H1 (cell line): ENCODE results near the gene CPNE5. TPM values are rescaled to one million over a fixed set of nuclear protein-coding genes. Genes with fewer than 3 reads are reported as not detected.

ENCODE experiments used
- CTCF ChIA-PET: fragments of 300-600 bp; sonication (Branson Sonifier 250); formaldehyde crosslinking; loops from one replicate; lab custom pipeline; 2021; ENCODE audit not compliant: partially characterized antibody; lab: Charles Lee
- POLR2A ChIA-PET: fragments of 300-600 bp; sonication (Branson Sonifier 250); formaldehyde crosslinking; loops from one replicate; lab custom pipeline; 2021; ENCODE audit warnings: inconsistent platforms; ENCODE audit not compliant: partially characterized antibody; lab: Charles Lee
- DNase-seq, 2 experiments: peaks; one replicate each; pipeline versions ENCODE4 v3.0.0 to v3.0.0-alpha.2; 2010 to 2022; ENCODE audit warnings: low spot score in 2 of 2, low read depth in 1 of 2, mixed read lengths in 1 of 2
- FAIRE-seq: peaks from 2 replicates; lab custom pipeline; 2011; peaks lifted over from hg19 to GRCh38; lab: Jason Lieb, UNC
- H2AFZ ChIP-seq: 2 replicates; pipeline ENCODE4 v1.8.1; 2012; ENCODE audit warnings: low read length, inconsistent platforms
- H2AK5ac ChIP-seq: 2 replicates; pipeline ENCODE4 v1.6.1; 2013; ENCODE audit warnings: low read depth, low read length
- H2BK120ac ChIP-seq: replicated peaks from 2 replicates; pipeline ENCODE3; 2013; ENCODE audit warnings: low read depth, low read length, inconsistent platforms
- H2BK12ac ChIP-seq: 2 replicates; pipeline ENCODE4 v1.6.1; 2013; ENCODE audit warnings: low read depth, low read length
- H2BK15ac ChIP-seq: 2 replicates; pipeline ENCODE4 v1.6.1; 2013; ENCODE audit warnings: low read length
- H2BK20ac ChIP-seq: 2 replicates; pipeline ENCODE4 v1.6.1; 2013; ENCODE audit warnings: low read length
- H2BK5ac ChIP-seq: 2 replicates; pipeline ENCODE4 v1.6.1; 2013; ENCODE audit warnings: low read depth, low read length
- H3K14ac ChIP-seq: 2 replicates; pipeline ENCODE4 v1.6.1; 2013; ENCODE audit warnings: inconsistent platforms; ENCODE audit not compliant: insufficient read length
- H3K18ac ChIP-seq: 2 replicates; pipeline ENCODE4 v1.6.1; 2013; ENCODE audit warnings: low read length; ENCODE audit errors: extremely low read depth
- H3K23ac ChIP-seq: 2 replicates; pipeline ENCODE4 v1.6.1; 2013; ENCODE audit warnings: inconsistent platforms; ENCODE audit not compliant: insufficient read length
- H3K23me2 ChIP-seq: 2 replicates; pipeline ENCODE4 v1.6.1; 2013; ENCODE audit warnings: low read depth, low read length
- H3K27ac ChIP-seq: 2 replicates; pipeline ENCODE4 v1.6.1; 2011; ENCODE audit warnings: low read depth, low read length, inconsistent platforms
- H3K27me3 ChIP-seq, 4 experiments: replicated peaks in 1 of 4; 1 replicate in 1 of 4; 2 replicates in 3 of 4; pipeline versions ENCODE4 v1.6.1 to v1.8.1; 2011 to 2013; ENCODE audit warnings: low read length in 3 of 4, mild to moderate bottlenecking in 3 of 4, inconsistent platforms in 2 of 4, mixed read lengths in 2 of 4, moderate library complexity in 1 of 4; ENCODE audit not compliant: control insufficient read depth in 3 of 4, insufficient read depth in 3 of 4; ENCODE audit errors: extremely low read depth in 1 of 4
- H3K36me3 ChIP-seq, 4 experiments: 2 replicates each; pipeline versions ENCODE4 v1.6.1 to v1.8.1; 2011 to 2013; ENCODE audit warnings: mild to moderate bottlenecking in 4 of 4, low read length in 3 of 4, moderate library complexity in 2 of 4, control low read depth in 1 of 4, inconsistent platforms in 1 of 4; ENCODE audit not compliant: insufficient read depth in 4 of 4, control insufficient read depth in 2 of 4
- H3K4ac ChIP-seq: replicated peaks from 2 replicates; pipeline ENCODE3; 2013; ENCODE audit warnings: low read length, low read depth, mixed read lengths, inconsistent platforms; ENCODE audit not compliant: insufficient read length
- H3K4me1 ChIP-seq, 4 experiments: replicated peaks in 1 of 4; 1 replicate in 1 of 4; 2 replicates in 3 of 4; pipeline versions ENCODE4 v1.6.1 to v1.8.1; 2011 to 2013; ENCODE audit warnings: low read length in 3 of 4, inconsistent platforms in 2 of 4, mixed read lengths in 1 of 4; ENCODE audit not compliant: insufficient read depth in 4 of 4, control insufficient read depth in 3 of 4
- H3K4me2 ChIP-seq, 2 experiments: 2 replicates each; pipeline versions ENCODE4 v1.6.1 to v1.8.1; 2011 to 2013; ENCODE audit warnings: low read depth in 2 of 2, low read length in 2 of 2, control low read depth in 1 of 2, inconsistent platforms in 1 of 2, mild to moderate bottlenecking in 1 of 2; ENCODE audit not compliant: insufficient read depth in 1 of 2
- H3K4me3 ChIP-seq, 4 experiments: fragments of 200-600, 300-600 bp in 1 of 4; sonication (generic), shearing (Covaris generic), sonication (Bioruptor Twin) in 1 of 4; 2 replicates each; pipeline versions ENCODE4 v1.5.1 to v1.8.1; 2011 to 2016; ENCODE audit warnings: low read length in 4 of 4, low read depth in 3 of 4, control low read depth in 2 of 4, inconsistent platforms in 2 of 4, mild to moderate bottlenecking in 2 of 4, mixed read lengths in 1 of 4, moderate library complexity in 1 of 4; ENCODE audit not compliant: insufficient read depth in 2 of 4; ENCODE audit errors: extremely low read depth in 1 of 4
- H3K56ac ChIP-seq: replicated peaks from 2 replicates; pipeline ENCODE3; 2013; ENCODE audit warnings: low read depth, mild to moderate bottlenecking, mixed read lengths, low read length, inconsistent platforms; ENCODE audit not compliant: insufficient read length
- H3K79me1 ChIP-seq: 2 replicates; pipeline ENCODE4 v1.6.1; 2013; ENCODE audit warnings: low read depth, low read length, control low read depth
- H3K79me2 ChIP-seq, 2 experiments: 2 replicates each; pipeline versions ENCODE4 v1.6.1 to v1.8.1; 2012 to 2013; ENCODE audit warnings: low read length in 2 of 2, mild to moderate bottlenecking in 2 of 2, inconsistent platforms in 1 of 2; ENCODE audit not compliant: insufficient read depth in 2 of 2, control insufficient read depth in 1 of 2
- H3K9ac ChIP-seq, 4 experiments: replicated peaks in 1 of 4; 1 replicate in 1 of 4; 2 replicates in 3 of 4; pipeline versions ENCODE4 v1.6.1 to v1.8.1; 2011 to 2013; ENCODE audit warnings: low read depth in 3 of 4, low read length in 3 of 4, control low read depth in 2 of 4, mild to moderate bottlenecking in 2 of 4, moderate library complexity in 2 of 4, inconsistent platforms in 1 of 4; ENCODE audit errors: extremely low read depth in 1 of 4
- H3K9me3 ChIP-seq, 2 experiments: 2 replicates each; pipeline versions ENCODE4 v1.6.1 to v1.8.1; 2012 to 2013; ENCODE audit warnings: mild to moderate bottlenecking in 2 of 2, moderate library complexity in 2 of 2, control low read depth in 1 of 2, inconsistent platforms in 1 of 2, low read depth in 1 of 2, low read length in 1 of 2, mixed read lengths in 1 of 2; ENCODE audit not compliant: insufficient read depth in 2 of 2
- H4K20me1 ChIP-seq, 2 experiments: replicated peaks in 1 of 2; 2 replicates each; pipeline versions ENCODE3 to v1.8.1; 2011 to 2013; ENCODE audit warnings: inconsistent platforms in 2 of 2, low read length in 2 of 2, mild to moderate bottlenecking in 1 of 2; ENCODE audit not compliant: insufficient read depth in 2 of 2, control insufficient read depth in 1 of 2
- H4K5ac ChIP-seq: 2 replicates; pipeline ENCODE4 v1.6.1; 2013; ENCODE audit warnings: low read length, low read depth, mixed read lengths, inconsistent platforms; ENCODE audit not compliant: insufficient read length
- H4K8ac ChIP-seq: 2 replicates; pipeline ENCODE4 v1.8.0; 2013; ENCODE audit warnings: mild to moderate bottlenecking, moderate library complexity, low read length, inconsistent platforms; ENCODE audit not compliant: insufficient read depth; ENCODE audit errors: extremely low read depth
- H4K91ac ChIP-seq: replicated peaks from 2 replicates; pipeline ENCODE3; 2013; ENCODE audit warnings: low read length, mixed read lengths, inconsistent platforms; ENCODE audit not compliant: insufficient read length
- ATF2 ChIP-seq: IDR thresholded peaks from 2 replicates; pipeline ENCODE4 v1.6.1; 2012; ENCODE audit warnings: low read length, inconsistent platforms
- CBX8 ChIP-seq: fragments of 300-800, 300-1000 bp; sonication (generic); IDR thresholded peaks from 2 replicates; pipeline ENCODE4 v1.7.1; 2016; ENCODE audit warnings: low read depth, low read length, borderline replicate concordance
- FOSL1 ChIP-seq: IDR thresholded peaks from 2 replicates; pipeline ENCODE4 v1.6.1; 2011; ENCODE audit warnings: mild to moderate bottlenecking, low read depth, low read length, moderate library complexity; ENCODE audit not compliant: insufficient read depth
- YY1 ChIP-seq: IDR thresholded peaks from 2 replicates; pipeline ENCODE4 v1.6.1; 2011; ENCODE audit warnings: low read depth, mild to moderate bottlenecking, low read length
- WGBS, 2 experiments: shearing (Covaris generic) in 1 of 2; methylation state at CpG; one replicate each; pipeline versions ENCODE4 v1.1.6 to v1.1.7; 2013 to 2015; ENCODE audit warnings: low lambda C conversion rate in 2 of 2, mixed read lengths in 2 of 2, inconsistent platforms in 1 of 2, low coverage in 1 of 2, missing lambda C conversion rate in 1 of 2; ENCODE audit not compliant: insufficient replicate concordance in 2 of 2, insufficient coverage in 1 of 2, insufficient read length in 1 of 2; ENCODE audit errors: extremely low coverage in 1 of 2, missing lambda C conversion rate in 1 of 2; 5-methylcytosine and 5-hydroxymethylcytosine counted together
- polyA plus RNA-seq, 7 experiments: library from polyadenylated mRNA; depleted of rRNA in 3 of 7; stranded (reverse) in 5 of 7; unstranded in 2 of 7; fragments of >200 nt in 5 of 7; fragments of 200-250 nt in 2 of 7; gene quantifications; 1 replicate in 5 of 7; 2 replicates in 1 of 7; 4 replicates in 1 of 7; pipeline versions ENCODE4 v1.2.1 to v1.2.3, GENCODE V29; 2011 to 2013; ENCODE audit warnings: missing spikeins in 2 of 7, mixed read lengths in 2 of 7
- total RNA-seq: library from RNA; stranded (reverse); fragmentation: NEBNext Ultra II Directional; extraction: Animal tissue kit (Norgen Biotek cat#: 25700); gene quantifications from 2 replicates; pipeline ENCODE4 v1.2.1, GENCODE V29; 2021

CPNE5 gene
- total and polyA plus RNA-seq, 2 of the 8 experiments (the other 6 are each of a cell fraction or from before 2014, with no cell fraction given) = 0.88 to 1.8 TPM

GRCh38 chr6:36813526-36813925 lies 25.7 kb downstream of the CPNE5 start:
- Histone ChIP-seq H3K56ac (no peak overlapping the region), H3K18ac (no peak overlapping the region), H3K4me3 (no peak overlapping the region), H4K8ac (no peak overlapping the region), H3K79me1 (no peaks in the 10 kb centered on the region)
- CTCF ChIA-PET = interaction anchor here (0.6 to 11.4 kb wide), 7 partner anchors 10 to 337 kb away, joined by 3 to 154 read pairs (median 7); no protein-coding TSS in a partner anchor
- POLR2A ChIA-PET = no interaction called here
- no peak for TF ChIP-seq CBX8
- TF ChIP-seq YY1 = no peak
- TF ChIP-seq ATF2 = no peak
- TF ChIP-seq FOSL1 = no peak
- TF ChIP-seq, all 59 proteins: peak for 0
- no peak overlapping the region for H3K4ac ChIP-seq
- no peaks in the 10 kb centered on the region for H3K9me3 ChIP-seq
- no peak overlapping the region for H3K27ac ChIP-seq
- no peak overlapping the region for H2BK20ac ChIP-seq
- no peak overlapping the region for H3K9ac ChIP-seq
- H3K4me1 ChIP-seq = no peaks in the 10 kb centered on the region
- no peak overlapping the region for H2BK12ac ChIP-seq
- H3K23me2 ChIP-seq = no peaks in the 10 kb centered on the region
- no peaks in the 10 kb centered on the region for H3K27me3 ChIP-seq
- no peak overlapping the region for H3K14ac ChIP-seq
- 65% methylated on average over 3 of the region's 3 CpGs; no CpG with 5 or more reads in 1 of the 2 experiments for WGBS, 2 experiments
- H2AK5ac ChIP-seq = no peak overlapping the region
- no peaks in the 10 kb centered on the region for H3K79me2 ChIP-seq
- H4K20me1 ChIP-seq = no peaks in the 10 kb centered on the region
- no peak overlapping the region for H3K23ac ChIP-seq
- no peak overlapping the region for H4K5ac ChIP-seq
- DNase-seq = no peak
- H2BK15ac ChIP-seq = no peak overlapping the region
- H4K91ac ChIP-seq = no peak overlapping the region
- H2BK5ac ChIP-seq = no peak overlapping the region
- H2AFZ ChIP-seq = no peak overlapping the region
- H2BK120ac ChIP-seq = no peak overlapping the region
- H3K4me2 ChIP-seq = no peak overlapping the region
- no peaks in the 10 kb centered on the region for H3K36me3 ChIP-seq
- FAIRE-seq = no peak
